Gastrocnemius medialis (tissue), 4 donors: ENCODE measurements around the gene SNW1.

ENCODE experiments used
- CTCF ChIP-seq, 5 experiments: fragments of 450-650 bp in 3 of 5; fragments of 200-600 bp in 2 of 5; sonication (generic) in 2 of 5; IDR thresholded peaks in 4 of 5; conservative IDR thresholded peaks in 1 of 5; 1 replicate in 4 of 5; 2 replicates in 1 of 5; pipeline ENCODE4 v1.5.1; 2016 to 2019; ENCODE audit warnings: antibody characterized with exemption in 5 of 5, mild to moderate bottlenecking in 3 of 5, moderate library complexity in 3 of 5
- POLR2A ChIP-seq, 2 donors: fragments of 450-650 bp; IDR thresholded peaks; one replicate each; pipeline ENCODE4 v1.6.1; 2017; ENCODE audit warnings: antibody characterized with exemption in 2 of 2, mild to moderate bottlenecking in 2 of 2, moderate library complexity in 2 of 2

DNA sequence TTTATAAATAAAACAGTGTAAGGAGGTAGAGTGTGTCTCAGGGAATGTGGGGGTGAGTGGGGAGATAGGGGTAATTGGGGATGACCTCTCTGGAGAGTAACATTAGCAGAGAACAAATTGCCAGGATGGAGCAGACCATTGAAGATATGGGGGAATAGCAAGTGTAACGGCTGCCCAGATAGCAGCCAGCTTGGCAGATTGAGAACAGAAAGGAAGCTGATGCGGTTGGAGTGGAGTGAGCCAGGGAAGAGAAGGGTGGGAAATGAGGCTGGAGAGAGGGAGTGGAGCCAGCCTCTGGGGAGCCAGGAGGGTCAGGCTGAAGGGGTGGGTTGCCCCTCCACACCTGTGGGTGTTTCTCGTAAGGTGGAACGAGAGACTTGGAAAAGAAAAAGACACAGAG is 33.4 kb upstream of the SNW1 start:
- TF ChIP-seq CTCF (IDR thresholded peaks at IDR 0.05 in 4 of 5, conservative IDR thresholded peaks at IDR 0.05 in 1 of 5), result no peak
- no peak for TF ChIP-seq POLR2A (IDR thresholded peaks at IDR 0.05)
